Adrenal gland (tissue), 12 donors: ENCODE data around the gene RPP40. TPM values are rescaled to one million over a fixed set of nuclear protein-coding genes. Genes with fewer than 3 reads are reported as not detected.

Experiments used
- DNase-seq, 7 donors: peaks; one replicate each; pipeline ENCODE4 v3.0.0-alpha.2; 2019 to 2020
- H3K27ac ChIP-seq, 5 donors: fragments of 200-600 bp; sonication (generic) in 4 of 5; 1 replicate in 3 of 5; 2 replicates in 2 of 5; pipeline versions ENCODE4 v1.5.1 to v1.8.0; 2016 to 2020; ENCODE audit warnings: mild to moderate bottlenecking in 1 of 5
- H3K27me3 ChIP-seq: fragments of 200-600 bp; 2 replicates; pipeline ENCODE4 v1.8.0; 2021
- H3K36me3 ChIP-seq, 2 donors: fragments of 200-600 bp; replicated peaks in 1 of 2; 1 replicate in 1 of 2; 2 replicates in 1 of 2; pipeline versions ENCODE4 v1.5.1 to v1.8.0; 2018 to 2022
- H3K4me1 ChIP-seq, 2 donors: fragments of 200-600 bp; replicated peaks in 1 of 2; 1 replicate in 1 of 2; 2 replicates in 1 of 2; pipeline versions ENCODE4 v1.5.1 to v1.8.0; 2018 to 2021
- H3K4me3 ChIP-seq, 4 donors: fragments of 200-600 bp; sonication (generic) in 3 of 4; one replicate each; pipeline ENCODE4 v1.5.1; 2016 to 2018
- H3K9me3 ChIP-seq, 3 donors: fragments of 200-600 bp; sonication (generic) in 1 of 3; replicated peaks in 1 of 3; 1 replicate in 2 of 3; 2 replicates in 1 of 3; pipeline versions ENCODE4 v1.5.1 to v1.8.0; 2016 to 2021
- CTCF ChIP-seq, 6 experiments: fragments of 450-650 bp in 4 of 6; fragments of 200-600 bp in 2 of 6; sonication (generic) in 1 of 6; IDR thresholded peaks; 1 replicate in 5 of 6; 2 replicates in 1 of 6; pipeline versions ENCODE4 v1.5.1 to v1.8.0; 2016 to 2021; ENCODE audit warnings: antibody characterized with exemption in 6 of 6, mild to moderate bottlenecking in 2 of 6, moderate library complexity in 1 of 6
- POLR2A ChIP-seq, 2 donors: fragments of 450-650 bp; IDR thresholded peaks; one replicate each; pipeline ENCODE4 v1.6.1; 2017; ENCODE audit warnings: antibody characterized with exemption in 2 of 2, mild to moderate bottlenecking in 2 of 2, moderate library complexity in 1 of 2
- WGBS, 4 donors: extraction: QIAGEN DNeasy Blood & Tissue Kit in 2 of 4; methylation state at CpG; one replicate each; pipeline versions ENCODE4 v1.1.5 to v1.1.7; 2013 to 2017; 5-methylcytosine and 5-hydroxymethylcytosine counted together
- intact Hi-C, 2 donors: fragments of 100-400 bp; cut with DNase I; formaldehyde crosslinking; loops; one replicate each; pipeline versions ENCODE4 v1.14.1 to v1.15.0; 2022 to 2023
- polyA plus RNA-seq, 3 donors: library from polyadenylated mRNA; stranded (reverse); fragments of 200-250 nt in 2 of 3; fragments of 350-450 nt in 1 of 3; fragmentation: Illumina TruSeq in 1 of 3; extraction: RNeasy Lipid Tissue Mini Kit (QIAGEN cat#74804) in 1 of 3; gene quantifications; one replicate each; pipeline ENCODE4 v1.2.3, GENCODE V29; 2013 to 2014
- total RNA-seq, 9 donors: library from RNA; depleted of rRNA in 4 of 9; stranded (reverse); fragments of >200 nt in 4 of 9; fragments of 120-200 nt in 1 of 9; fragmentation: NEBNext Ultra II Directional in 1 of 9; extraction: Animal tissue kit (Norgen Biotek cat#: 25700) in 1 of 9; gene quantifications; one replicate each; pipeline versions ENCODE4 v1.1.0 to v1.2.4, GENCODE V29; 2013 to 2023
- donor health status: healthy with polysubstance abuse.
- donor health status: Bipolar disorder and iron deficiency.
- donor health status: DM: yes; HTN: yes; CAD: no.
- donor health status: DM: no; HTN: no; CAD: no.
- donor health status: DM: no; HTN: no; CAD: no.
- donor health status: DM: yes; HTN: yes; CAD: no.

RPP40 gene
- total and polyA plus RNA-seq, 12 donors, result 5.2 to 38.8 (median 15.6) TPM

DNA sequence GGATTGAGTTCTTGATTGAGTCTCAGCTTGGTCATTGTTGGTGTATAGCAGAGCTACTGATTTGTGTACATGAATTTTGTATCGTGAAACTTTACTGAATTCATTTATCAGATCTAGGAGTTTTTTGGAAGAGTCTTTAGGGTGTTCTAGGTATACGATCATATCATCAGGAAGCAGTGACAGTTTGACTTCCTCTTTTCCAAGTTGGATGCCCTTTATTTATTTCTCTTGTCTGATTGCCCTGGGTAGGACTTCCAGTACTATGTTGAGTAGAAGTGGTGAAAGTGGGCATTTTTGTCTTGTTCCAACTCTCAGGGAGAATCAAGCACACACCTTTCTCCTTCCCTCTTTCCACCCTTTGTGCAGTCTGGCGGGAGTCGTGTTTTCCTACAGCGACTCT lies 26.4 kb downstream of the RPP40 start:
- WGBS, 4 donors, result 67 to 75% (median 71%) methylated on average over 5 of the region's 5 CpGs
- Histone ChIP-seq H3K4me1 (no peaks in the 10 kb centered on the region), H3K27ac (no peak overlapping the region), H3K4me3 (no peak overlapping the region), H3K9me3 (peaks cover 0 to 9% (median 0%) of the 10 kb centered on the region in 3 donors), H3K27me3 (no peaks in the 10 kb centered on the region), H3K36me3 (no peaks in the 10 kb centered on the region)
- no peak for DNase-seq
- intact Hi-C loops, result no loop called here
- TF ChIP-seq POLR2A (IDR thresholded peaks at IDR 0.05) (no peak), CTCF (IDR thresholded peaks at IDR 0.05) (no peak)

GRCh38 chr6:4975506-4975905 lies 28.3 kb downstream of the RPP40 start:
- Histone ChIP-seq H3K27me3 (no peaks in the 10 kb centered on the region), H3K36me3 (no peaks in the 10 kb centered on the region), H3K9me3 (peaks cover 0 to 9% (median 0%) of the 10 kb centered on the region in 3 donors), H3K4me3 (no peak overlapping the region), H3K27ac (no peak overlapping the region), H3K4me1 (no peaks in the 10 kb centered on the region)
- TF ChIP-seq POLR2A (IDR thresholded peaks at IDR 0.05) (no peak), CTCF (IDR thresholded peaks at IDR 0.05) (no peak)
- WGBS, 4 donors, result 63 to 70% (median 67%) methylated on average over 3 of the region's 3 CpGs
- intact Hi-C loops, result no loop called here
- no peak for DNase-seq

DNA sequence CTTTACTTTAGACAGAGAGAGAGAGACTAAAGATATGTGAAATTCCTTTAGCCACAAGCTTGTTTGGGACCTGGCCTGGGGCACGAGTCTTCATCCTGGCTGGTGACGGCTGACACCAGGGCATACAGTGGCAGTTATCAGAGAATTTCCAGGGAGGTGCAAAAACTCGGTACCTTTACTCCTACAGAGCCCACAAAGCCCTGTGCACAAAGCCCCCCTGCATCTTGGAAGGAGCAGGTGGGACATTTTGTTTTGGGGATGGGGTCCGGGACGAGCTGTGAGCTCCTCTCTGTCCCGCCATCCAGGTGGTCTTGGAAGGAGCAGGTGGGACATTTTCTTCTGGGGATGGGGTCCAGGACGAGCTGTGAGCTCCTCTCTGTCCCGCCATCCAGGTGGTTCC lies 28.9 kb downstream of the RPP40 start:
- TF ChIP-seq CTCF (IDR thresholded peaks at IDR 0.05) (no peak), POLR2A (IDR thresholded peaks at IDR 0.05) (no peak)
- no peak overlapping the region for H3K4me3 ChIP-seq
- no peaks in the 10 kb centered on the region for H3K4me1 ChIP-seq
- H3K27ac ChIP-seq, result no peak overlapping the region
- intact Hi-C loops, result no loop called here
- no peak for DNase-seq
- H3K27me3 ChIP-seq, result no peaks in the 10 kb centered on the region
- H3K9me3 ChIP-seq, result peaks cover 0 to 9% (median 0%) of the 10 kb centered on the region in 3 donors
- WGBS, 4 donors, result 77 to 89% (median 79%) methylated on average over 5 to 8 of the region's 8 CpGs
- no peaks in the 10 kb centered on the region for H3K36me3 ChIP-seq

DNA sequence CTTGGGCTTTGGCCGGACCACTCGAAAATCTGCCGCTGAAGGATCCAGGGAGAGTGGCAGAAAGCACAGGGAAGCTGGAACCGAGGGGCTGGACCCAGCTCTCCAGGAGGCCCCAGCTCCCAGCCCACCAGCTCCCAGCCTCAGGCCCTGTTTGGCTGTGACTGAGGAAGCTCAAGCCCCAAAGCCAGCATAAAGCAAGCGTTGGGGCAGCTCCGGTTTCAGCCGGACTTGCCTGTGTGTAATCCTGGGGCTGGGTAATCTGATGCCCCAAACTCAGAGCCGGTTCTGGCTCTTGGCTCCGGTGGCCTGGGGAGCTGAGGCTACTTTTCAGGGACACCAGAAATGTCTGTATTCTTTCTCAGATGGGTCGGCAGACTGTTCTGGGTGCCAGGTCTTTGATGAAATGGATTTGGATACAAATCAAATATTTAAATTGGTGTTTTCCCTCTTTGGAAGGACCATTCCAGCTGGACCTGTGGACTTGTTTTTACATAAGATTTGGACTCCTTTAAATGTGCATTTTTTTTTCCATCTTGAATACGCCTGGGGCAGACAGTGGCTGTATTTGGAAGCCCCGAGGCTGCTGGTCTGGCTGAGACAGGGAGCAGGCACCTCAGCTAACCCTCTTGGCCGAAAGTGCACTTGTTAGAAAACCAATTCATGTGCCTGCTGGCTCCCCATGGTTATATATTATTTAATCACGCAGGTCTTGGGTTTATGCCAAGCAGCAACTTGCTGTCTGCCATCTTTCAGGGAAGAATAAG lies 29.7 kb downstream of the RPP40 start:
- Histone ChIP-seq H3K27me3 (no peaks in the 10 kb centered on the region), H3K27ac (no peak overlapping the region), H3K36me3 (no peaks in the 10 kb centered on the region), H3K9me3 (peaks cover 0 to 2% (median 0%) of the 10 kb centered on the region in 3 donors), H3K4me3 (no peak overlapping the region), H3K4me1 (no peaks in the 10 kb centered on the region)
- no peak for TF ChIP-seq CTCF (IDR thresholded peaks at IDR 0.05)
- intact Hi-C loops, result no loop called here
- peak in 1 of 7 donors; percentile 7 for DNase-seq
- WGBS, 4 donors, result 43 to 61% (median 56%) methylated on average over 9 to 14 of the region's 14 CpGs
